Stimulated activated CD4-positive, alpha-beta T cell treated with anti-CD3 and anti-CD28 coated beads, TNF-alpha, amount 100 ng/mL, for 4 hours (primary cell): ENCODE measurements around the gene CLPX.
"Not testable (repeated sequence)": the region's sequence is repeated elsewhere in the genome, so short reads cannot be mapped to it uniquely, and the experiment has no call there.

Experiments
- DNase-seq, 3 experiments: peaks; one replicate each; pipeline ENCODE4 v3.0.0-alpha.2; 2020; ENCODE audit warnings: low read depth in 3 of 3

The CLPX gene

DNA sequence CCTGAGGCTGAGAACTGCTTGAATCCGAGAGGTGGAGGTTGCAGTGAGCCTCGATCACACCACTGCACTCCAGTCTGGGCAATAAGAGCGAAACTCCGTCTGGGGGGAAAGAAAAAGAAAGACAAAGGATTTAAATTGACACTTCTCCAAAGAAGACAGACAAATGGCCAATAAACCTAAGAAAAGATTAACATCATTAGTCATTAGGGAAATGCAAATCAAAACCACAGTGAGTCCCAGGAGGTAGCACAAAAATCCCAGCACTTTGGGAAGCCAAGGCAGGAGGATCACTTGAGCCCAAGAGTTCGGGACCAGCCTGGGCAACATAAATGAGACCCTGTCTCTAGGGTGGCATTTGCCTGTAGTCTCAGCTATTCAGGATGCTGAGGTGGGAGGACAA lies 12.6 kb downstream of the CLPX start:
- DNase-seq: no peak

DNA sequence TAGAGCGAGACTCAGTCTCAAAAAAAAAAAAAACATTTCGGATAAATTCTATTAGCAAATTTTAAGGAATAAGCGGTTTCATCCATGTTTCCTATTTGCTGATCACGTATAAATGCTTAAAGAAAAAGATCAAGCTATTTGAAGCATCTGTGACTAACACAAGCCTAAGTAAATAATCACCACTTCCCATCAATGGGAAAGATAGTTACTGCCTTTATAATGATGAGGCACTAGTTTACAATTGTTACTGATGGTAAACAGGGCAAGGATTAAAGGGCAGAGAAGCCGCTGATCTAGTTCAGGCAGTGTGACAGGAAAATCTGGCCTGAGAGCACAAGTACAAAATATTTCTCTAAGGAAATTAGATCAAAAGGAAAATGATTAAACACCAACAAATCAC lies 13.7 kb downstream of the CLPX start:
- DNase-seq: no peak

DNA sequence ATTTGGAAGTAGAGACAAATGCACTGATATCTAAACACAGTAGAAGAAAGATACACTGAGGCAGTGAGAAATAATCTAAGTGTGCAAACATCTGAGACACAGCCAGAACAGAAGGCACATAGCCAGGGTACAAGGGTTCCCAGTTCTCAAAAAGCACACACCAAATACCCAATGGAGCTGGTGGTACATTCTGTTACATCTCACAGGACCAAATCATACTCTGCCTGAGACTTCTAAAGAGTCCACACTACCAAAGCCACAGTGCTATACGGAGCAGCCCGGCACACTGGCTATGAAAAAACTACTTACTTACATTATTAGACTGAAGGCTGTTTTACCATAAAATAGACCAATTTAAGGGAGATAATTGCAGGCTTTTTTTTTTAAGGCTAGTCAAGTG lies 19.3 kb downstream of the CLPX start:
- no peak for DNase-seq

DNA sequence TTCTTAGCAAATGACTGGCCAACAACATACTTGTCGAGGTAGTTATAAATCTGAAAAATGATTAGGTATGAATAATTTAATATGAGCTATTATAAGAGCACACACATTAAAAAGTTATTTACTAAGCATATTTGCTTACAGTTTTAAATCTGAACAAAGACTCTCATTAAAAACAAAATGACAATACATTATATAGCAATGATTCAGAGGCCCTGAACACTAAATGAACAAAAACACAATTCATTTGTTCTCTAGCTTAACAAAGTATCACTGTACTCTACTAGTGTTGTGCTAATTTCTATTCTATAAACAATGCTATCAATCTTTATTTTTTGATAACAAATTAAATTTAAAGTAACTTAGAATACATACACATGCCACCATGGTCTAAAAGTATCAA lies 21.0 kb downstream of the CLPX start:
- DNase-seq: no peak

DNA sequence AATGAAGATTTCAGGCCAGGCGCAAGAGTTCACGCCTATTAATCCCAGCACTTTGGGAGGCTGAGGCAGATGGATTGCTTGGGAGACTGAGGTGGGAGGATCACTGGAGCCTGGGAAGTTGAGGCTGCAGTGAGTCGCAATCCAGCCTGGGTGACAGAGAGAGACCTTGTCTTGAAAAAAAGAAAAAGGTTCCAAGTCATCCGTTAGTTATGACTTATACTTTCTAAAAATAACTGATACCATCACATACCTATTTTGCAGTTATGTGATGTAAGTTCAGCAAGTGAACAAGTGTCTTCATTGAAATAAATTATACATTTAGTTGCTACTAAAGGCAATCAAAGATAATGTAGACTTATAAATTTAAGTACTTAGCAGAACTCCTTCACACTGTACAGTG lies 22.1 kb downstream of the CLPX start:
- no peak for DNase-seq

DNA sequence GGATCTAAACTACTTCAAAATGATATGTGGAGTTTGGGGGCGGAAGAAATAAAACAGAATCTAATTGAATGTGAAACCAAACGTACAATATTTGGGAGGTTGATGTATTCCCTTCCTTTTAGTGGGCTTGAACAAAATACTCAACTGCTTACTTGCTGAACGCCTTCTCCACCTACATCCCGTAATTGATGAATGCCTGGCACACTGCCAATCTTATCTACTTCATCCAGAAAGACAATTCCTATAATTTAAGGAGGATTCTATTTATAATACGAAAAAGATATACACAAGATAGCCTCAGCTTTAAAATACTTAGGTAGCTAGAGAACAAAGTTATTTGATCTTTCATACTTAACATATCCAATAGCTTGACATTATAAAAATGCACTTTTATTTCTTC lies 28.4 kb downstream of the CLPX start:
- no peak for DNase-seq

DNA sequence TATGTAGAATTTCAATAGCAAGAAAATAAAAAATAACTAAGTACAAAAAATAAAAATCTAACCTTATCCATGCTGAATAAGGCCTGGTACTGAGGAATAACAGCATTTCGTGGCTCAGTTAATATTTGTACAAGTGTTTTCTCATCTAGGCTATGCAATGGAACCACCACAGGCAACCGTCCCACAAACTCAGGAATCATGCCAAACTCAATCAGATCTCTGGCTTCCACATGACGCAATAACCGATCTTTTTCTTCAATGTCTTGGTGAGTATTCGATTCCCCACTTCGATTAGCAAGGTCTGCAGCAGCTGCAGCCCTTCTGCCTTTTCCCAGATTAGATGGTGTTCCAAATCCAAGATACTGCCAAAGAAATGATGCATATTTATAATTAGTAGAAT lies 30.4 kb downstream of the CLPX start:
- DNase-seq: no peak

DNA sequence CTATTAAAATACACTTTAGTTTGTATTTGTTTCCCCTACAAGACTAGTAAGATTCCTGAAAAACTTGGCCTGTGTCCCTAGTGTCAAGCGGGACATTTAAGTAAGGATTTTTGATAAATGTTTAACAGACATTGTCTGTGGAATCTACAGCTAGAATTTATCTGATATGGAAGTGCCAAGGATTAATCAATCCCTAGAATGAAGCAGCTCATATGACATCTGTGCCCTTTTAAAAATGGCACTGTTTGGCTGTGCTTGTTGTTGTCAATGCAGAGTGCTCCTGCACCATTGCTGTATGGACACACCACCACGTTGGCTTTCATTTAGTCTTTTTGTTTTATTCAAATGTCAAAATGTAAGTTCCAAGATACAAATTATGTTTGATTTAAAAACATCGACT lies 37.2 kb downstream of the CLPX start:
- DNase-seq: no peak

DNA sequence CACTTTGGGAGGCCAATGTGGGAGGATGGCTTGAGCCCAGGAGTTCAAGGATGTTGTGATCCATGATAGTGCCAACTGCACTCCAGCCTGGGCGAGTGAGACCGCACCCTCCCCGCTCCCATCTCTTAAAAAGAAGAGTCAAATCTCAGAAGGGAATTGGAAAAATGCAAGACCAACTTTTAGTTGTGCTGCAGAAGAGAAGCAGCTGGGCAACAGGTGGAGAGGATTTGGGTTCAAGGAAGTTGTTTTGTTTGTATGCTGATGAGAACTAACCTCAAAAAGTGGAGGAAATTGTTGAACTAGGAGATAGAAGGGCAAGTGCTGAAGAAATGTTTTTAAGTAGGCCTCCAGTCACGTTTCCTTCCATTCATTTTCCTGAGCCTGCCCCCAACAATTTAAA lies 38.7 kb downstream of the CLPX start:
- no peak for DNase-seq

DNA sequence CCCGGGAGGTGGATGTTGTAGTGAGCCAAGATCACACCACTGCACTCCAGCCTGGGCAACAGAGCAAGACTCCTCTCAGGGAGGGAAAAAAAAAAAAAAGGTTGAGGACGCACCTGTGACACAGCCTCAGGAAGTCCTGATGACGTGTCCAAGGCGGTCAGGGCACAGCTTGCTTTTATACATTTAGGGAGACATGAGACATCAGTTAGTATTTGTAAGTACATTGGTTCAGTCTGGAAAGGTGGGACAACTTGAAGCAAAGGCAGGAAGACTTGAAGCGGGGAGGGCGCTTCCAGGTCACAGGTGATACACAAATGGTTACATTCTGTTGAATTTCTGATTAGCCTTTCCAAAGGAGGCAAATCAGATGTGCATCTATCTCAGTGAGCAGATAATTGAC lies 46.5 kb downstream of the CLPX start:
- DNase-seq: not testable (repeated sequence)

DNA sequence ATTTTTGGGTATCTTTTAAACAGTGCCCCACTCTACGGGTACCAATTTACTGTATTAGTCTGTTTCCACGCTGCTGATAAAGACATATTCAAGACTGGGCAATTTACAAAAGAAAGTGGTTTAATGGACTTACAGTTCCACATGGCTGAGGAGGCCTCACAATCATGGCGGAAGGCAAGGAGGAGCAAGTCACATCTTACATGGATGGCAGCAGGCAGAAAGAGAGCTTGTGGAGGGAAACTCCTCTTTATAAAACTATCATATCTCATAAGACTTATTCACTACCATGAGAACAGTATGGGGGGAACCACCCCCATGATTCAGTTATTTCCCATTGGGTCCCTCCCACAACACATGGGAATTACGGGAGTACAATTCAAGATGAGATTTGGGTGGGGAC lies 47.2 kb downstream of the CLPX start:
- not testable (repeated sequence) for DNase-seq

DNA sequence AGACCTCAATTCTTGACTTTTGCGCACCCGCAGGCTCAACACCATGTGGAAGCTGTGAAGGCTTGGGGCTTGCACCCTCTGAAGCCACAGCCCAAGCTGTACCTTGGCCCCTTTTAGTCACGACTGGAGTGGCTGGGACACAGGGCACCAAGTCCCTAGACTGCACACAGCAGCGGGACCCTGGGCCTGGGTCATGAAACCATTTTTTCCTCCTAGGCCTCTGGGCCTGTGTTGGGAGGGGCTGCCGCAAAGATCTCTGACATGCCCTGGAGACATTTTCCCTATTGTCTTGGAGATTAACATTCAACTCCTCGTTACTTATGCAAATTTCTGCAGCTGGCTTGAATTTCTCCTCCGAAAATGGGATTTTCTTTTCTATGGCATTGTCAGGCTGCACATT lies 48.1 kb downstream of the CLPX start:
- not testable (repeated sequence) for DNase-seq

DNA sequence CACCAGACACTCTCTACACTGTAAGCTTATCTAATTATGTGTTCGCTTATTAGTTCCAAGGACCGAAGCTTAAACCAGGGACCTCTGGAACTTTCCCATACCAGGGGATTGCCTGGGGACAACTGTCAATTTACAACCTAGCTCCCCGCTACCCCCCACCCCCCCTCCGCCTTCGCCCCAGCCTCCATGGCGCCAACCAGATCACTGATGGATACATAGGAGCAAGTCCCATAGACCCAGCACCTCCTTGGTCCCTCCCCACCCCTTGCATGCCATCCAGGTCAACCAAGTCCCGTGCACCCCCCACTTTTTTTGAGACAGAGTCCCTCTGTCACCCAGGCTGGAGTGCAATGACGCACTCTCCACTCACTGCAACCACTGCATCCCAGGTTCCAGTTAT lies 50.6 kb downstream of the CLPX start:
- no peak for DNase-seq

DNA sequence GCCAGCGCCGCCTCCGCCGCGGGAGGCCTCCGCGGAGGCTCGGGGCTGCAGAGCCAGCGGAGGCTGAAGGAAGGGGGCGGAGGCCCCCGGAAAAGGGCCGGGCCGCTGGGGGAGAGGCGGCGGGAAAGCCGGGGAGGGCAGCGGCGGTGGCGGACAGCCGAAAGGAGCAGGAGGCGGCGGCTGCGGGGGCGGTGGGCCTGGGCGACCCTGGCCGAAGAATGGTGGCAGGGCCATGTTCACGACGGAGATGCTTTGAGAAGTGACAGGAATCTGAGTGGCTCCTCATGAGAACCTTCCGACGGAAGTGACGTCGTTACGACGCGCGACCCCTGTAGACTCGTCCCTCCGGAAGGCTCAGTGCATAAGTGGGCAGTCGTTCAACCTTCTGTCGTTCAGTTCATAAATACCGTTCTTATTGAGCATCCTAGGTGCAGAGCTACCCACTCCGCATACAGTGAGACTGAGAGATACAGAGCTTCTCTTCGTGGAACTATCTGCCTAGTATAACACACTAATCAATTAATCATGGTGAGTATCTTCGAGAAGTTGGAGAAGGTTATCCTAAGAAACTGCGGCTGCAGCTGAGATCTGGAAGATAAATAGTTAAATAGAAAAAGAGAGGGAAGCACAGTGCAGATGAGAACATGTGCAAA lies 51.5 kb downstream of the CLPX start, which contains the start of gene PDCD7:
PDCD7 (minus strand) TSS at position 261 of the 653 bp plus-strand sequence; CDS start at position 234, 27 bp downstream.
- peak; percentile 53 to 63 (median 61) for DNase-seq

DNA sequence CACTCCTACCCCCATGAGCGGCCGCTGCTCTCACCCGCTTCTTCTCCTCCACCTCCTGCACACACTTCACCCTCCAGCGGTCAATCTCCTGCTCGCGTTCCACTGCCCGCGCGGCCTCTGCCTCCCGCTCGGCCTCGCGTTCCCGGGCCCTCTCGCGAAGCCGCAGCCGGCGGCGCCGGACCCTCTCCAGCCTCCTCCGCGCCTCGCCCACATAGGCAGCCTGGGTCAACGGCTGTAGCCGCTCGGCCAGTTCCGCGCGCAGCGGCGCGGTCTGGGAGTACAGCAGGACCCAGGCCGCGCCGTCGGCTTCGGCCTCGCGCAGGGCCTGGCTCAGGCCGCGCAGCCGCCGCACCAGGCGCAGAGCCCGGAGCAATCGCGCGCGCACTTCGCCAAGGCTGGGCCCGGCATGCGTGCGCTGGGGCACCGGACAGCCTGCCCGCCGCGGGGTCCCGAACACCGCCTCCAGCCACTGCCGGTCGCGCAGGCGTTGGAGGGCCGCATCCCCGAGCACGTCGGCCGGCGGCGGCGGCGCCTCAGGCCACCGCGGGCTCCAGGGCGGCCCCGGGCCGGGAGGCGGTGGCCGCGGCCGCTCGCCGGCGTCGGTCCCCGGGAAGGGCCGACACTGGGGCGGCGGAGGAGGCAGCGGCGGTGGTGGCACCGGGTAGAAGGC lies 52.1 kb downstream of the CLPX start:
- DNase-seq: no peak

DNA sequence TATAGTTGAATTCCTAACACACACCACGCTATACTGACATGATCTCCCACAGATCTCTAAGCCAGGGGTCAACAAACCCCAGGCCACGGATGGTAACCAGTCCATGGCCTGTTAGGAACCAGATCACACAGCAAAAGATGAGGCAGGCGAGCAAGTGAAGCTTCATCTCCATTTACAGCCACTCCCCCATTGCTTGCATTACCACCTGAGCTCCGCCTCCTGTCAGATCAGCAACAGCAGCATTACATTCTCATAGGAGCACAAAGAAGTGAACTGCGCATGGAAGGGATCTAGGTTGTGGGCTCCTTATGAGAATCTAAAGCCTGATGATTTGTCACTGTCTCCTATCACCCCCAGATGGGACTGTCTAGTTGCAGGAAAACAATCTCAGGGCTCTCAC lies 54.2 kb downstream of the CLPX start:
- no peak for DNase-seq

DNA sequence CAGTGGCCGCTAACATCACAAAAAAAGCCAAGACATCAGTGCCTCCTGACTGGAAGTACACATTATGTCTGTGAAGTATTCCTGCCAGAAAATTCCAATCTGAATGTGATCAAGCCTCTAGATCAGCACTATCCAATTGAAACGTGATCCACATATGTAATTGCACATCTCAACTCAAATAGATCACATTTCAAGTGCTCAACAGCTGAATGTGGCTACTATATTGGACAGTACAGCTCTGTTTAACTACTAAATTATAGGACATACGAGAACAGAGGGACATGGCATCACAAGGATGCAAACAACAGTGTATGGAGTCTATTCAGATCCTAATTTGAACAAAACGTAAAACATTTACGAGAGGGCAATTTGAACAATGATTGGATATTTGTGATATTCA lies 69.6 kb downstream of the CLPX start:
- no peak for DNase-seq

DNA sequence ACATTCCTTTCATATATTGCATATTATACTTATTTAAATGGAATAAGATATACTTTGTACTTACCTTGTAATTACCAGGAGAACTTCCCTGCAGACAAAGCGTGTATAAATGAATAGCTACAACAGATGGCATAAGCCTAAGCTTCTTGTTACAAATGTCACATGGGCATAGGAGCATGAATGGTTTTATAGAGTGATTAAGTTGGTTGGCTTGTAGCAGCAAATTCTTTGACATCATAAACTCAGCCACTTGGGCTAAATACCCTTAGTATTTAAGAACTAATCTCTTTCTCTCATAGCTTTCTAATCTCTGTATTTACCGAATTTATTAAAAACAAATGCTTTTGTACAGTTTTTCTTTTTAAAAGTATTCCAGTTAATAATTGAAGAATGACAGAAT lies 70.1 kb downstream of the CLPX start, which contains the start of gene UBAP1L:
UBAP1L (minus strand) TSS at position 115 of the 400 bp plus-strand sequence. CDS start 8,985 bp downstream, outside the sequence.
- DNase-seq: no peak

DNA sequence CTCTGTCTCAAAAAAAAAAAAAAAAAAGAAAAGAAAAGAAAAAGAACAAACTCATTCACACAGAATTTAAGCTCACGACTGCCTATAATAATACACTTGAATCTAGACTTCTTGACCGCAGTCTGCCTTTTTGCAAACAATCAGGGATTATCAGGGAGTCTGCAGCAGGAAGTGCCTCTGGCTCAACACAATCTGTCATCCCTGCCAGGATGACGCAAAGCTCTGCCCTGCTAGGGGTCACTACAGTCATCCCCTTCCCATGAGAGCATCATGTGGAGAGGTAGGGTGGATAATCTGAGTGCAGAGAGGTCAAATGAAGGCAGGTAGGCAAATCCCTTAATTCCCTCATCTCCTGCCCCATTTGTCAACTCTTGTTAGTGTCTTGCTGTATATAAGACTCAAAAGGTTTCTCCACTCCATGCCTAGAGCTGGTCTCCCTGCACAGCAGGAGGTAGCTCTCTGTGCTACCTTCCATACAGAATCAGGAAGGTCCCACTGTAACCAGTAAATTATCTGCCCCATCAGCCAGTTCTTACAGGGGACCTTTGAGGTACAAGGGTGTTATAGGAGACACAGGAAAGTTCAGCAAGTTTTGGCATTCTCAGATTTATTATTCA lies 74.4 kb downstream of the CLPX start:
- no peak for DNase-seq

DNA sequence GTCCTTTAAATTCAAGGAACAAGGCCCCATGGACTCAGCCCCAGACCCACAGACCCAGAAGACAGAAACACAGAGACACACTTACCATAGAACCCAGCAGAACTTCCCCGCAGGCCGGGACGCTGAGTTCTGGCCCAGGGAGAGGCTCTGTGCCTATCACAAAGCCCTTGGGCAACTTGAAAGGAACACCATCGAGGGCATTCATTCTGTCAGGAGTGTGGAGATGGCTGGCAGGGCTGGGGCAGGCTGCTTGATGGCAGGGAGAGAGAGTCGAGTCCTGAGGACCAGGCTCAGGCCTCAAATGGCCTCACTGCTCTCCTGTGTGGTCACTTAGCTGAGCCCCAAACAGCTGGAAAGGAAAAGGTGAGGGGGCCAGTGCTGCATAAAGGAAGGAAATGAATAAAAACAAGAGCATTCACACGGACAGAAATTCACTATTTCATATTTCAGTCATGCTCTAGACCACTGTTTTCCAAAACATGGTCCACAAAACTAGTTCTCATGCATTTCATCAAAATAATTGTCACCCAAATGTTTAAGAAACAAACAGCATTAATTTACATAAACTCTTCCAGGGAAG lies 79.0 kb downstream of the CLPX start:
- no peak for DNase-seq

DNA sequence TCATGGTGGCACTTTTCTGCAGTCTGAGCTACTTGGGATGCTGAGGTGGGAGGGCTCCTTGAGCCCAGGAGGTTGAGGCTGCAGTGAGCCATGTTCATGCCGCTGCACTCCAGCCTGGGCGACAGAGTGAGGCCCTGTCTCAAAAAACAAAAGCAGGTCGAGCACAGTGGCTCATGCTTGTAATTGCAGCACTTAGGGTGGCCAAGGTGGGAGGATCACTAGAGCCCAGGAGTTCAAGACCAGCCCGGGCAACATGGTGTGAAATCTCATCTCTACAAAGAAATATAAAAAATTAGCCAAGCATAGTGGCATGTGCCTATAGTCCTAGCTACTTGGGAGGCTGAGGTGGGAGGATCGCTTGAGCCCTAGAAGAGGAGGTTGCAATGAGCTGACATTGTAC lies 80.1 kb downstream of the CLPX start:
- DNase-seq: no peak

DNA sequence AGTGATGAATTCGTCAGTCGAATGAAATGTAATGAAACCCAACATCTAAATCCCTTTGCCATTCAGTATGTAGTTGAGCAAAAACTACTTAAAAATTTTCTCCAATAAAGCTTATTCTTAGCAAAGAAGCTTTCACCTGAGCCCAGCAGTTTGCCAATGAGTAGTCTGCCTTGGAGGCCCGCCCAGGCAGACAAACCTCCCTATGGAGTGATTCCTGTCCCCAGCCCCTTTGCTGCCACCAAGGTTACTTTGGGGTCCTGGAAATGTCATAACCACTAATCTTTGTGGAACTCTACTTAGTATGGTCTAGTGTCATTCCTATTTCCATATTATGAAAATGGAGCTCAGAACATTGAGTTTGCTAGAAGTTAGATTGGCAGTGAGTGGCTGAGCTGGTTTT lies 82.2 kb downstream of the CLPX start:
- no peak for DNase-seq
